T-helper 2 cell treated with Interferon-gamma antibody and Interleukin-4, amounts not matched to agents 100 ng/mL and 5 ng/mL, for 36 hours (primary cell): Measurements from ENCODE around the gene VDAC2. TPM values are rescaled to one million over a fixed set of nuclear protein-coding genes. Genes with fewer than 3 reads are reported as not detected.

ENCODE experiments used
- intact Hi-C: fragments of 100-400 bp; cut with micrococcal nuclease; formaldehyde crosslinking; loops from one replicate; pipeline ENCODE4 v1.15.1; 2023
- total RNA-seq: library from RNA; stranded (reverse); gene quantifications from 2 replicates; pipeline ENCODE4 v1.2.3, GENCODE V29; 2022

The VDAC2 gene
- total RNA-seq, 1 donor from 2014 or later, result 143 TPM

- intact Hi-C loops, result no loop called here
Measured at GRCh38 chr10:75228834-75229233, 18.2 kb downstream of the VDAC2 start.

- intact Hi-C loops, result loop anchor here (1.0 to 10.0 kb wide), 7 partner anchors 20 to 1353 kb away; partner anchors contain the start of genes SAMD8 and VDAC2
Measured at GRCh38 chr10:75229971-75230370, 19.4 kb downstream of the VDAC2 start.

- intact Hi-C loops, result loop anchor here (1.0 to 10.0 kb wide), 7 partner anchors 20 to 1353 kb away; partner anchors contain the start of genes SAMD8 and VDAC2
Measured at GRCh38 chr10:75230600-75231038, 20.0 kb downstream of the VDAC2 start.

DNA sequence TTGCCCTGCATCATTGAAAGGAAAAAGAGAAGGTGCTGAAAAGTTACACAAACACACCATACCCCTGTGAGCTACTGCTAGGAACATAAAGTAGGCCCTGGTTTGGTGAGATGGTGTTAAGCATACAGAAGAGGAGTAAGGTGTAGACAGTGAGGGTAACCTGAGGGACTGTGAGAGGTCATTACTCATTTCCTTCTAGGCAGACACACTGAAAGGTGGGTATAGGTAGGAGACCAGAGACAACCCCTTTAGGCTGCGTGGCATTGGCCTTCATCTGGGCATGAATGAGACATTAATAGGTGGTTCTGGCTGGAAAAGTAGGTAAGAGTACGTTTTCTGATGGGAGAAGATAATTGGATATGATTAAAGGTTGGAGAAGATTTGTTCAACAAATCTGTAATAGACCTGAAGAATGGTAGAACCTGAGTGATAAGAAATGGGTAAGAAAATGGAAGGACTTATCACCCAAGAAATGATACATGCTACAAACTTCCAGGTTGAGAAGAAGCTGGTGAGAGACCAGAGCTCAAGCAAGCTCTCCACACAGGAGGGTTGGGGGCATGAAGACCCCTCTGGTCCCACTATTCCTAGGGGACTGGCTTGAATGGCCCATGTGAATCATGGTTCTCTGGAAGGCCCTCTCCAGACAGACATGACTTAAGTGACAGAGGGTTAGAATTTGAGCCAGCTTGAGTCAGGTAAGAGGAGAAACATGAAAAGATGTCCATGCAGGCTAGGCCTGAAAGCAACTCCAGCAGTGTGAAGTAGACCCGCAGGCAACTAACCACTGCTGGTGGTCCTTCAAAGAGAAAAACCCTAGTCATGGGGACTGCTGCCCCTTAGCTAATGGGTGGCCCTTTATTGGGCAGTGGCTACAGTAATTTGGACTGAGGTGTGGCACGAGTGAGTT is 21.3 kb downstream of the VDAC2 start:
- intact Hi-C loops, result loop anchor here (5.0 to 10.0 kb wide), 4 partner anchors 187 to 1355 kb away; no protein-coding TSS in a partner anchor

DNA sequence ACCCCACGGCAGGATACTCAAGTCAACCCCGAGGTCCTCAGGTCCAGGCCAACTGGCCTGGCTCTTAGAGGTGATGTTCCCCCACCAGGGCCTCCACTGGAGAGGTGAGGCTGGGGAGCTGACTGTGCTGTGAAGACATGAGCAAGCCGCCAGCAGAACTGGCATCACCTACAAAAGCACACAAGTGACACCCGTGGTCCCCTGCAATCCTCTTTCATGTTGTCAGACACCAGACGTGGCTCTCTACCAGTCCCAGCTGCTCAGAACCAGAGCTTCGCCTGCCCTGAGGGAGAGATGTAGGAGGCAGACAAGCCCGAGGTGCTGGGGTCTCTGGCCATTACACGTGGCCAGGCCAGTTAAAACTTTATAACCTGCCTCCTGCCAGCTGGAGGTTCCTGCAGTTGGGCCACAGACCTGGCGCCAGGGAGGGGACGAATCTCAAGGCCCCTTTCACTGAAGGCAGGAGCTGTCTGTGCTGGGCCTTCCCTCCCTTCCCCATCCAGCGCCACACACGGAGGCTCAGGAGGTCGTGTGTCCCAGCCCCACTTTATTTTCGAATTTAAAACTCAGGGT is 22.9 kb downstream of the VDAC2 start:
- intact Hi-C loops, result loop anchor here (1.0 to 10.0 kb wide), 10 partner anchors 23 to 1356 kb away; partner anchors contain the start of genes KAT6B, SAMD8 and VDAC2

GRCh38 chr10:75234017-75234682 is 23.6 kb downstream of the VDAC2 start:
- intact Hi-C loops, result loop anchor here (1.0 to 10.0 kb wide), 10 partner anchors 24 to 1357 kb away; partner anchors contain the start of genes KAT6B, SAMD8 and VDAC2

GRCh38 chr10:75234683-75235374 is 24.2 kb downstream of the VDAC2 start:
- intact Hi-C loops, result loop anchor here (1.0 to 10.0 kb wide), 12 partner anchors 25 to 1358 kb away; partner anchors contain the start of genes ADK, KAT6B, SAMD8 and VDAC2

GRCh38 chr10:75235375-75236177 is 25.0 kb downstream of the VDAC2 start, which contains the start of gene COMTD1:
COMTD1 (minus strand) TSS chr10:75235957; CDS start chr10:75235928, 29 bp downstream.
- intact Hi-C loops, result loop anchor here (1.0 to 10.0 kb wide), 6 partner anchors 191 to 1084 kb away; partner anchors contain the start of gene ADK

- intact Hi-C loops, result loop anchor here (10.0 kb wide), 3 partner anchors 192 to 812 kb away; no protein-coding TSS in a partner anchor
Measured at GRCh38 chr10:75236178-75236825, 25.7 kb downstream of the VDAC2 start.

DNA sequence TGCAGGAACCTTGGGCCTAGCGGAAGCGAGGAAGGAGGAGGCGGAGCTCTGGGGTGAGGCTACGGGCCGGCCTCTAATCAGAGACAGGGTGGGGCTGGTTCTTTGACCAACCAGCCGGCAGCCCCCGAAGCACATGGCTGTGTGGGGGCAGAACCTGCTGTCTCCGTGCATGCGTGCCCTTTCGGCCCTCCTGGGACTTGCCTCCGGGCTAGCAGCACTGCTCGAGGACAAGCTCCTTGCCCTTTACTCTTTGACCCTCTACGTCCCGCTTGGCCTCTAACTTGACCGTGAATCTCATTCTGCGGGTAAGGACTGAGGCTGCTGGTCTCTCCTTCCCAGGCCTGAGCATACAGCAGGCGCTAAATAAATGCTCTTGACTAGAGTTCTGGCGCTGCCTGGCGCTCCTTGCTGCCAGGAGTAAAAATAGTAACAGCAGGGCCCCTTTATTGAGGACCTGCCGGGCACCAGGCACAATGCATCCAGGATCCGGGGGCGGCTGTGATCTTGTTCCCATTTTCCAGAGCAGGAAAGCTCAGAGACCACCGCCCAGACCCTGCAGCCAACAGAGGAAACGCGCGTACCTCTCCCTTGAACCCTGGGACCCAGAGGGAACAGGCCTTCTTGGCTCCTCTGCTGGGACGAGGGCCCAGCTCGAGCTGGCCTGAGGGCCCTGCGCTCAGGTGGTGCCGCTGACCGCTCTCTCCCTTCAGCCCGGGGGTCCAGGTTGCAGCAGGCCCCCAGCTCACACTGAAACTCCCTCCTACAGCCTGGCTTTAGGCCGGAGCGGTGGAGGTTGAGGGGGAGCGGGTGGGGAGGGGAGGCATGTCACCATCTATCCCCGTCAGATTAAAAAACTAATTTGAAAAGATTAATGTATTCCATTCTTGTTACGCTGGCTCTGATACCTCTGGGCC is 27.8 kb downstream of the VDAC2 start:
- intact Hi-C loops, result loop anchor here (10.0 kb wide), 3 partner anchors 194 to 814 kb away; no protein-coding TSS in a partner anchor

GRCh38 chr10:75239096-75239790 is 28.6 kb downstream of the VDAC2 start:
- intact Hi-C loops, result loop anchor here (10.0 kb wide), 3 partner anchors 194 to 814 kb away; no protein-coding TSS in a partner anchor

- intact Hi-C loops, result no loop called here
Measured at GRCh38 chr10:75240329-75241076, 29.9 kb downstream of the VDAC2 start.

DNA sequence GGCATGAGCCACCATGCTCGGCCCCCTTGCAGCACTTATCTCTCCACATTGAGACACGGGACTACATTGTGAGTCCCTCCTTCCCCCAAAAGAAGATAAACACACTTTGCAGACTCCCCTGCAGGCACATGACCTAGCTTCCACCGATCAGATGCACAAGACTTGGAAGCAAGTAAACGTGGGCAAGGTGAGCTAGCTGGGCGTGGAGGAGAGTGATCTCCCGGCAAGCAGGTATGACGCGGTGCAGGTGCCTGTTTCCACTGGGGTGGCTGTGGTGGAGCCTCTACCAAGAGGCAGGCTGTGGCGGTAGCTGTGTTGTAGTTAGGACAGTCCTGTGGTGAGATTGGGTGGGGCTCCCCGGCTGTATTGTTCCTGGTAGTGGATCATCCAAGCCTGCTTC is 32.8 kb downstream of the VDAC2 start:
- intact Hi-C loops, result no loop called here

- intact Hi-C loops, result no loop called here
Measured at GRCh38 chr10:75244487-75245353, 34.1 kb downstream of the VDAC2 start.
